GM13977 (cell line): ENCODE data around the gene RNU1-4.
"Not testable (repeated sequence)": the region's sequence is repeated elsewhere in the genome, so short reads cannot be mapped to it uniquely, and the experiment has no call there.

Experiments used
- DNase-seq: peaks from one replicate; pipeline ENCODE4 v3.0.0; 2012; ENCODE audit warnings: low spot score
- in situ Hi-C: fragments of 300-500 bp; cut with MboI; formaldehyde crosslinking; loops from one replicate; pipeline ENCODE4 v1.12.0; 2022; ENCODE audit warnings: low sequenced_read_pairs, low pct_unique_long_range_greater_than_20kb, mixed read lengths, inconsistent platforms; ENCODE audit not compliant: unreplicated experiment

RNU1-4 gene

GRCh38 chr1:16781033-16781432 is 40.7 kb downstream of the RNU1-4 start:
- DNase-seq, in situ Hi-C loops: not testable (repeated sequence)

- DNase-seq, in situ Hi-C loops: not testable (repeated sequence)
These were observed 41.3 kb downstream of the RNU1-4 start for GRCh38 chr1:16781625-16782024.

- DNase-seq, in situ Hi-C loops: not testable (repeated sequence)
These were observed 44.6 kb downstream of the RNU1-4 start for GRCh38 chr1:16784955-16785354.

GRCh38 chr1:16786362-16786761 is 46.0 kb downstream of the RNU1-4 start:
- in situ Hi-C loops, result not testable (repeated sequence)

GRCh38 chr1:16787175-16787574 is 46.9 kb downstream of the RNU1-4 start:
- DNase-seq, in situ Hi-C loops: not testable (repeated sequence)

More at GRCh38 chr1:16786362-16786761, 46.0 kb downstream of the RNU1-4 start:
- DNase-seq, result not testable (repeated sequence)

- DNase-seq, in situ Hi-C loops: not testable (repeated sequence)
These were observed 47.4 kb downstream of the RNU1-4 start for GRCh38 chr1:16787711-16788110.
